Psoas muscle (tissue), 8 donors: ENCODE data around the gene ICAM4. TPM values are rescaled to one million over a fixed set of nuclear protein-coding genes. Genes with fewer than 3 reads are reported as not detected.

Source experiments
- ATAC-seq, 4 donors: fragments of 200-7000 bp; cut with Tn5 transposase; one replicate each; pipeline ENCODE4 v1.9.1; 2020; ENCODE audit warnings: moderate library complexity in 3 of 4, mild to moderate bottlenecking in 2 of 4
- DNase-seq, 2 donors: peaks; one replicate each; pipeline ENCODE4 v3.0.0-alpha.2; 2020
- H3K27ac ChIP-seq: fragments of 200-600 bp; one replicate; pipeline ENCODE4 v1.8.0; 2022
- H3K27me3 ChIP-seq, 3 donors: fragments of 200-600 bp in 1 of 3; one replicate each; pipeline versions ENCODE4 v1.6.1 to v1.8.0; 2013 to 2022; ENCODE audit warnings: low read length in 2 of 3, mild to moderate bottlenecking in 2 of 3, moderate library complexity in 1 of 3; ENCODE audit not compliant: insufficient read depth in 3 of 3
- H3K36me3 ChIP-seq, 2 donors: fragments of 200-600 bp in 1 of 2; one replicate each; pipeline versions ENCODE4 v1.6.1 to v1.8.0; 2013 to 2022; ENCODE audit warnings: low read depth in 1 of 2, mild to moderate bottlenecking in 1 of 2, moderate library complexity in 1 of 2; ENCODE audit not compliant: insufficient read depth in 1 of 2
- H3K4me1 ChIP-seq: fragments of 200-600 bp; one replicate; pipeline ENCODE4 v1.8.0; 2022
- H3K4me3 ChIP-seq: fragments of 200-600 bp; one replicate; pipeline ENCODE4 v1.8.0; 2022; ENCODE audit warnings: mild to moderate bottlenecking
- H3K9me3 ChIP-seq: fragments of 200-600 bp; one replicate; pipeline ENCODE4 v1.8.0; 2022
- CTCF ChIP-seq: fragments of 200-600 bp; IDR thresholded peaks from one replicate; pipeline ENCODE4 v1.8.0; 2022; ENCODE audit warnings: antibody characterized with exemption
- WGBS, 3 donors: extraction: QIAGEN DNeasy Blood & Tissue Kit; methylation state at CpG; one replicate each; pipeline versions ENCODE4 v1.1.6 to v1.1.7; 2013; 5-methylcytosine and 5-hydroxymethylcytosine counted together
- intact Hi-C, 2 donors: fragments of 100-400 bp; cut with DNase I; formaldehyde crosslinking; loops; one replicate each; pipeline versions ENCODE4 v1.11.0 to v1.14.2; 2022
- polyA plus RNA-seq, 3 donors: library from polyadenylated mRNA; stranded (reverse); fragments of 200-250 nt; gene quantifications; one replicate each; pipeline ENCODE4 v1.2.3, GENCODE V29; 2013
- total RNA-seq, 4 donors: library from RNA; stranded (reverse); fragmentation: NEBNext Ultra II Directional in 2 of 4; extraction: Animal tissue kit (Norgen Biotek cat#: 25700) in 2 of 4; gene quantifications; one replicate each; pipeline versions ENCODE4 v1.2.1 to v1.2.4, GENCODE V29; 2021 to 2023
- donor health status: healthy with polysubstance abuse.
- donor health status: DM: no; HTN: no; CAD: no; lungs with moderate emphysema.
- donor health status: Bipolar disorder and iron deficiency.
- donor health status: healthy.
- donor health status: DM: yes; HTN: yes; CAD: no.
- donor health status: DM: no; HTN: no; CAD: no.
- donor health status: DM: no; HTN: no; CAD: no.
- donor health status: DM: yes; HTN: yes; CAD: no.

Gene ICAM4
- total and polyA plus RNA-seq, 7 donors: 0.04 to 0.47 (median 0.18) TPM; not detected in 4

GRCh38 chr19:10243606-10244005 is 43.1 kb upstream of the ICAM4 start:
- H3K27me3 ChIP-seq: no peaks in the 10 kb centered on the region
- TF ChIP-seq CTCF: no peak
- no peak for DNase-seq

GRCh38 chr19:10245189-10245939 is 41.4 kb upstream of the ICAM4 start:
- Histone ChIP-seq H3K36me3 (no peaks in the 10 kb centered on the region), H3K4me3 (no peak overlapping the region), H3K4me1 (no peaks in the 10 kb centered on the region), H3K9me3 (no peaks in the 10 kb centered on the region), H3K27me3 (no peaks in the 10 kb centered on the region), H3K27ac (no peak overlapping the region)
- ATAC-seq: no peak
- 79 to 85% (median 82%) methylated on average over 9 of the region's 9 CpGs for whole genome bisulfite sequencing, 3 donors
- DNase-seq: no peak
- no peak for TF ChIP-seq CTCF
- intact Hi-C loops: no loop called here

More at GRCh38 chr19:10243606-10244005, 43.1 kb upstream of the ICAM4 start:
- Histone ChIP-seq H3K27ac (no peak overlapping the region), H3K9me3 (no peaks in the 10 kb centered on the region), H3K4me3 (no peak overlapping the region), H3K36me3 (no peaks in the 10 kb centered on the region), H3K4me1 (no peaks in the 10 kb centered on the region)
- ATAC-seq: no peak
- 85 to 91% (median 88%) methylated on average over 7 of the region's 7 CpGs for WGBS, 3 donors
- intact Hi-C loops: no loop called here

- H3K27me3 ChIP-seq: no peaks in the 10 kb centered on the region
- 82 to 85% (median 84%) methylated on average over 6 of the region's 6 CpGs for WGBS, 3 donors
- H3K4me3 ChIP-seq: no peak overlapping the region
- no peaks in the 10 kb centered on the region for H3K4me1 ChIP-seq
- intact Hi-C loops: no loop called here
- no peak overlapping the region for H3K27ac ChIP-seq
- ATAC-seq (no peak), DNase-seq (no peak)
- no peaks in the 10 kb centered on the region for H3K36me3 ChIP-seq
- TF ChIP-seq CTCF: no peak
- H3K9me3 ChIP-seq: no peaks in the 10 kb centered on the region
Measured at GRCh38 chr19:10246511-10246910, 40.2 kb upstream of the ICAM4 start.

DNA sequence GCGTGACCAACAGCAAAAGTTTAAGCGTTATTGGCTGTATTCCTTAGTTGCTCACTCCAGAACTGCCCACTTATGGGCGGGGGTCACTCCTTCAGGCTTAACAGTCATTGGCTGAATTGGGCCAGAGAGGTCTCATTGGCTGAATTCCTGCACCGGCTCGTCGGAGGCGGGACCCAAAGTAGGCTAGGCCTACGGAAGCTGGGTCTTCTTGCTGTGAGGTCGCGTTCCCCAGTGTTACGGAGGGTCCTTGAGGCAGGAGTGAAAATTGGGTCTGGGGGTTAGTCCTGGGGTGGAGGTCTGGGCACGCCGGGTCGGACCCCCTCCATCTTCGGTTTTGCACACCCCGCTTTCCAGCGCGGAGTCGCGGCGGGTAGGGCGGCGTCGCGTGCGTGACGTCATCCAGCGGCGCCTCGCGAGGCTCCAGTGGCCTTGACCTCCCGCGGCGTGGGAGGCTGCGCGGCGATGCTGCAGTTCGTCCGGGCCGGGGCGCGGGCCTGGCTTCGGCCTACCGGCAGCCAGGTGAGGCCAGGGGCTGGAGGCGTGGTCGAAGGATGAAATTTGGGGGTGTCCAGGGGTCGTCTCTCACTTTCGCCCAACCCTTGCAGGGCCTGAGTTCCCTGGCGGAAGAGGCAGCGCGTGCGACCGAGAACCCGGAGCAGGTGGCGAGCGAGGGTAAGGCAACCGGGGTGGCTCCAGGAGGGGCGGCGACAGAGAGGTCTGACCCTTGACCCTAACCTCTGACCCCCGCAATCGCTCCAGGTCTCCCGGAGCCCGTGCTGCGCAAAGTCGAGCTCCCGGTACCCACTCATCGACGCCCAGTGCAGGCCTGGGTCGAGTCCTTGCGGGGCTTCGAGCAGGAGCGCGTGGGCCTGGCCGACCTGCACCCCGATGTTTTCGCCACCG is 34.7 kb upstream of the ICAM4 start, which contains the start of gene MRPL4:
Gene MRPL4, plus strand, starts transcription at position 423 of the 903 bp plus-strand sequence. Its CDS starts 40 bp downstream, at position 463.
- Histone ChIP-seq H3K27ac (peak within 1 kb of the TSS; percentile 89), H3K9me3 (no peaks in the 10 kb centered on the region), H3K4me1 (peaks cover 4% of the 10 kb centered on the region), H3K36me3 (peaks cover 2 to 37% of the 10 kb centered on the region in 2 donors), H3K4me3 (peak within 1 kb of the TSS; percentile 93), H3K27me3 (no peaks in the 10 kb centered on the region)
- peak; percentile 95 to 97 for DNase-seq
- no peak for TF ChIP-seq CTCF
- peak; percentile 95 to 97 (median 96) for ATAC-seq
- intact Hi-C loops: loop anchor here in 1 of 2 donors (2.0 to 5.0 kb wide), 3 partner anchors 59 to 320 kb away; partner anchors contain the start of gene EIF3G
- 0% methylated on average over 63 to 77 of the region's 77 CpGs for WGBS, 3 donors
